Measurements from ENCODE around the gene CASP3.

GRCh38 chr4:184641451-184641850 lies 7.8 kb downstream of the CASP3 start:
- TF ChIP-seq IRF3 (IDR thresholded peaks at IDR 0.05; ENCODE audit: low read depth, low read length) (no peak), TAF1 (IDR thresholded peaks at IDR 0.05; ENCODE audit: borderline replicate concordance, low read depth, low read length) (no peak), RXRA (IDR thresholded peaks at IDR 0.05; ENCODE audit: borderline replicate concordance, low read depth) (no peak), MXI1 (IDR thresholded peaks at IDR 0.05; ENCODE audit: low read depth, low read length) (no peak), YY1 (IDR thresholded peaks at IDR 0.05; ENCODE audit: low read depth) (no peak), NFIC (IDR thresholded peaks at IDR 0.05; ENCODE audit: borderline replicate concordance) (no peak), EP300 (IDR thresholded peaks at IDR 0.05; ENCODE audit: borderline replicate concordance in 1 of 2, low read depth in 1 of 2, low read length in 1 of 2) (no peak), RAD21 (IDR thresholded peaks at IDR 0.05; ENCODE audit: low read length) (no peak)
- TF ChIP-seq, protein P1, sequence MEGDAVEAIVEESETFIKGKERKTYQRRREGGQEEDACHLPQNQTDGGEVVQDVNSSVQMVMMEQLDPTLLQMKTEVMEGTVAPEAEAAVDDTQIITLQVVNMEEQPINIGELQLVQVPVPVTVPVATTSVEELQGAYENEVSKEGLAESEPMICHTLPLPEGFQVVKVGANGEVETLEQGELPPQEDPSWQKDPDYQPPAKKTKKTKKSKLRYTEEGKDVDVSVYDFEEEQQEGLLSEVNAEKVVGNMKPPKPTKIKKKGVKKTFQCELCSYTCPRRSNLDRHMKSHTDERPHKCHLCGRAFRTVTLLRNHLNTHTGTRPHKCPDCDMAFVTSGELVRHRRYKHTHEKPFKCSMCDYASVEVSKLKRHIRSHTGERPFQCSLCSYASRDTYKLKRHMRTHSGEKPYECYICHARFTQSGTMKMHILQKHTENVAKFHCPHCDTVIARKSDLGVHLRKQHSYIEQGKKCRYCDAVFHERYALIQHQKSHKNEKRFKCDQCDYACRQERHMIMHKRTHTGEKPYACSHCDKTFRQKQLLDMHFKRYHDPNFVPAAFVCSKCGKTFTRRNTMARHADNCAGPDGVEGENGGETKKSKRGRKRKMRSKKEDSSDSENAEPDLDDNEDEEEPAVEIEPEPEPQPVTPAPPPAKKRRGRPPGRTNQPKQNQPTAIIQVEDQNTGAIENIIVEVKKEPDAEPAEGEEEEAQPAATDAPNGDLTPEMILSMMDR (IDR thresholded peaks at IDR 0.05), result no peak
- TF ChIP-seq, protein P2, sequence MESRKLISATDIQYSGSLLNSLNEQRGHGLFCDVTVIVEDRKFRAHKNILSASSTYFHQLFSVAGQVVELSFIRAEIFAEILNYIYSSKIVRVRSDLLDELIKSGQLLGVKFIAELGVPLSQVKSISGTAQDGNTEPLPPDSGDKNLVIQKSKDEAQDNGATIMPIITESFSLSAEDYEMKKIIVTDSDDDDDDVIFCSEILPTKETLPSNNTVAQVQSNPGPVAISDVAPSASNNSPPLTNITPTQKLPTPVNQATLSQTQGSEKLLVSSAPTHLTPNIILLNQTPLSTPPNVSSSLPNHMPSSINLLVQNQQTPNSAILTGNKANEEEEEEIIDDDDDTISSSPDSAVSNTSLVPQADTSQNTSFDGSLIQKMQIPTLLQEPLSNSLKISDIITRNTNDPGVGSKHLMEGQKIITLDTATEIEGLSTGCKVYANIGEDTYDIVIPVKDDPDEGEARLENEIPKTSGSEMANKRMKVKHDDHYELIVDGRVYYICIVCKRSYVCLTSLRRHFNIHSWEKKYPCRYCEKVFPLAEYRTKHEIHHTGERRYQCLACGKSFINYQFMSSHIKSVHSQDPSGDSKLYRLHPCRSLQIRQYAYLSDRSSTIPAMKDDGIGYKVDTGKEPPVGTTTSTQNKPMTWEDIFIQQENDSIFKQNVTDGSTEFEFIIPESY (IDR thresholded peaks at IDR 0.05; ENCODE audit: borderline replicate concordance, low read depth), result no peak
- TF ChIP-seq, protein P3, sequence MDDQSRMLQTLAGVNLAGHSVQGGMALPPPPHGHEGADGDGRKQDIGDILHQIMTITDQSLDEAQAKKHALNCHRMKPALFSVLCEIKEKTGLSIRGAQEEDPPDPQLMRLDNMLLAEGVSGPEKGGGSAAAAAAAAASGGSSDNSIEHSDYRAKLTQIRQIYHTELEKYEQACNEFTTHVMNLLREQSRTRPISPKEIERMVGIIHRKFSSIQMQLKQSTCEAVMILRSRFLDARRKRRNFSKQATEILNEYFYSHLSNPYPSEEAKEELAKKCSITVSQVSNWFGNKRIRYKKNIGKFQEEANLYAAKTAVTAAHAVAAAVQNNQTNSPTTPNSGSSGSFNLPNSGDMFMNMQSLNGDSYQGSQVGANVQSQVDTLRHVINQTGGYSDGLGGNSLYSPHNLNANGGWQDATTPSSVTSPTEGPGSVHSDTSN (IDR thresholded peaks at IDR 0.05), result no peak
